GM19035 (cell line): ENCODE data around the gene ATP13A1.
"Not testable (repeated sequence)": the region's sequence is repeated elsewhere in the genome, so short reads cannot be mapped to it uniquely, and the experiment has no call there.

Experiments
- ATAC-seq: cut with Tn5 transposase; IDR thresholded peaks from one replicate; pipeline ENCODE4 v1.9.1; 2021; ENCODE audit not compliant: unreplicated experiment

ATP13A1 gene

GRCh38 chr19:19663256-19664120 lies at the start of gene ATP13A1:
Gene ATP13A1, minus strand, starts transcription at chr19:19663676. Its CDS starts 10 bp downstream, at chr19:19663666.
- ATAC-seq: peak; percentile 76

GRCh38 chr19:19711934-19712828 lies 48.7 kb upstream of the ATP13A1 start:
- ATAC-seq: no peak

- no peak for ATAC-seq
Measured at GRCh38 chr19:19711306-19711933, 47.9 kb upstream of the ATP13A1 start.

- no peak for ATAC-seq
Measured at GRCh38 chr19:19710506-19710905, 47.0 kb upstream of the ATP13A1 start.

- no peak for ATAC-seq
Measured at GRCh38 chr19:19704836-19705235, 41.4 kb upstream of the ATP13A1 start.

GRCh38 chr19:19700493-19700892 lies 37.0 kb upstream of the ATP13A1 start:
- ATAC-seq: not testable (repeated sequence)

- no peak for ATAC-seq
Measured at GRCh38 chr19:19697589-19697988, 34.1 kb upstream of the ATP13A1 start.

GRCh38 chr19:19696386-19696785 lies 32.9 kb upstream of the ATP13A1 start:
- ATAC-seq: no peak

- ATAC-seq: no peak
Measured at GRCh38 chr19:19691683-19692082, 28.2 kb upstream of the ATP13A1 start.

- not testable (repeated sequence) for ATAC-seq
Measured at GRCh38 chr19:19689023-19689422, 25.5 kb upstream of the ATP13A1 start.

- ATAC-seq: no peak
Measured at GRCh38 chr19:19687090-19687489, 23.6 kb upstream of the ATP13A1 start.

- no peak for ATAC-seq
Measured at GRCh38 chr19:19686580-19686979, 23.1 kb upstream of the ATP13A1 start.

GRCh38 chr19:19686119-19686518 lies 22.6 kb upstream of the ATP13A1 start:
- ATAC-seq: not testable (repeated sequence)

- no peak for ATAC-seq
Measured at GRCh38 chr19:19679176-19680073, 15.9 kb upstream of the ATP13A1 start.

- ATAC-seq: no peak
Measured at GRCh38 chr19:19677579-19677978, 14.1 kb upstream of the ATP13A1 start.

GRCh38 chr19:19674315-19674714 lies 10.8 kb upstream of the ATP13A1 start:
- ATAC-seq: no peak

- no peak for ATAC-seq
Measured at GRCh38 chr19:19672816-19673215, 9.3 kb upstream of the ATP13A1 start.

- no peak for ATAC-seq
Measured at GRCh38 chr19:19670070-19670551, 6.6 kb upstream of the ATP13A1 start.

- ATAC-seq: peak; percentile 53
Measured at GRCh38 chr19:19668230-19669012, 4.9 kb upstream of the ATP13A1 start, which contains the start of gene ZNF101. Gene ZNF101, plus strand, starts transcription at chr19:19668839. Its CDS starts 125 bp downstream, at chr19:19668964.
